T-cell (primary cell): ENCODE measurements around the gene CTSH. TPM values are rescaled to one million over a fixed set of nuclear protein-coding genes. Genes with fewer than 3 reads are reported as not detected.

ENCODE experiments used
- ATAC-seq, 4 experiments: fragments of 200-7000 bp in 3 of 4; fragments of 150-1000 bp in 1 of 4; cut with Tn5 transposase; replicated peaks in 1 of 4; 1 replicate in 3 of 4; 2 replicates in 1 of 4; pipeline ENCODE4 v1.10.0; 2021; ENCODE audit warnings: moderate library complexity in 3 of 4, mild to moderate bottlenecking in 2 of 4, moderate number of reproducible peaks in 1 of 4
- CTCF ChIA-PET, 2 donors: fragments of 300-600 bp; sonication (Branson Sonifier 250); formaldehyde crosslinking; loops; one replicate each; lab custom pipeline; 2022; ENCODE audit warnings: antibody characterized with exemption in 2 of 2; lab: Charles Lee
- POLR2A ChIA-PET, 2 donors: fragments of 300-600 bp; sonication (Branson Sonifier 250); formaldehyde crosslinking; loops; one replicate each; lab custom pipeline; 2022; ENCODE audit warnings: antibody characterized with exemption in 2 of 2; lab: Charles Lee
- DNase-seq, 35 experiments: peaks; one replicate each; pipeline versions ENCODE4 v3.0.0 to v3.0.0-alpha.2; 2013 to 2023
- H3K27ac ChIP-seq: one replicate; pipeline ENCODE4 v1.5.1; 2013; ENCODE audit warnings: low read length
- H3K27me3 ChIP-seq, 2 experiments: replicated peaks in 1 of 2; 1 replicate in 1 of 2; 2 replicates in 1 of 2; pipeline versions ENCODE4 v1.6.1 to v1.7.0; 2013; ENCODE audit warnings: low read length in 1 of 2, mixed read lengths in 1 of 2; ENCODE audit not compliant: control insufficient read depth in 2 of 2, insufficient read depth in 2 of 2; ENCODE audit errors: extremely low read depth in 1 of 2
- H3K36me3 ChIP-seq, 2 donors: 1 replicate in 1 of 2; 2 replicates in 1 of 2; pipeline versions ENCODE4 v1.6.1 to v1.7.0; 2013; ENCODE audit warnings: low read length in 1 of 2; ENCODE audit not compliant: control insufficient read depth in 2 of 2, insufficient read depth in 1 of 2; ENCODE audit errors: extremely low read depth in 1 of 2
- H3K4me1 ChIP-seq, 2 experiments: 1 replicate in 1 of 2; 2 replicates in 1 of 2; pipeline versions ENCODE4 v1.6.1 to v1.7.0; 2013; ENCODE audit warnings: low read length in 2 of 2, mixed read lengths in 1 of 2; ENCODE audit not compliant: insufficient read depth in 2 of 2, control insufficient read depth in 1 of 2; ENCODE audit errors: extremely low read depth in 1 of 2
- H3K4me3 ChIP-seq, 2 donors: 1 replicate in 1 of 2; 2 replicates in 1 of 2; pipeline versions ENCODE4 v1.5.1 to v1.7.0; 2013; ENCODE audit warnings: mild to moderate bottlenecking in 2 of 2, low read length in 1 of 2, moderate library complexity in 1 of 2; ENCODE audit not compliant: control insufficient read depth in 1 of 2; ENCODE audit errors: extremely low read depth in 1 of 2
- H3K9me3 ChIP-seq: 2 replicates; pipeline ENCODE4 v1.7.0; 2013
- H3K27ac Mint-ChIP-seq, 2 donors: one replicate each; pipeline ENCODE4 v1.8.0; 2020 to 2021; ENCODE audit warnings: mild to moderate bottlenecking in 2 of 2, mixed read lengths in 2 of 2
- H3K27me3 Mint-ChIP-seq, 2 donors: one replicate each; pipeline ENCODE4 v1.8.0; 2021 to 2022; ENCODE audit warnings: mixed read lengths in 2 of 2
- H3K36me3 Mint-ChIP-seq: one replicate; pipeline ENCODE4 v1.8.0; 2021; ENCODE audit warnings: mixed read lengths
- H3K4me1 Mint-ChIP-seq, 3 donors: one replicate each; pipeline ENCODE4 v1.8.0; 2020 to 2022; ENCODE audit warnings: mixed read lengths in 3 of 3, mild to moderate bottlenecking in 1 of 3
- H3K4me3 Mint-ChIP-seq, 3 donors: one replicate each; pipeline ENCODE4 v1.8.0; 2020 to 2022; ENCODE audit warnings: mild to moderate bottlenecking in 3 of 3, mixed read lengths in 3 of 3, moderate library complexity in 3 of 3
- H3K9me3 Mint-ChIP-seq, 3 donors: one replicate each; pipeline ENCODE4 v1.8.0; 2020 to 2022; ENCODE audit warnings: mixed read lengths in 3 of 3
- WGBS: methylation state at CpG from one replicate; pipeline ENCODE4 v1.1.5; 2013; ENCODE audit warnings: missing lambda C conversion rate; ENCODE audit not compliant: insufficient coverage; 5-methylcytosine and 5-hydroxymethylcytosine counted together
- total RNA-seq, 35 experiments: library from RNA in 6 of 35; stranded (reverse) in 6 of 35; fragments of 120-200 nt in 1 of 35; gene quantifications; one replicate each; pipeline versions ENCODE4 v1.2.1 to v1.2.4 and lab custom pipeline; 2013 to 2026

Gene CTSH
- total RNA-seq, 5 donors from 2014 or later (not counting 1 experiment from before 2014, with no cell fraction given) = 8.5 to 49.7 (median 19.2) TPM

DNA sequence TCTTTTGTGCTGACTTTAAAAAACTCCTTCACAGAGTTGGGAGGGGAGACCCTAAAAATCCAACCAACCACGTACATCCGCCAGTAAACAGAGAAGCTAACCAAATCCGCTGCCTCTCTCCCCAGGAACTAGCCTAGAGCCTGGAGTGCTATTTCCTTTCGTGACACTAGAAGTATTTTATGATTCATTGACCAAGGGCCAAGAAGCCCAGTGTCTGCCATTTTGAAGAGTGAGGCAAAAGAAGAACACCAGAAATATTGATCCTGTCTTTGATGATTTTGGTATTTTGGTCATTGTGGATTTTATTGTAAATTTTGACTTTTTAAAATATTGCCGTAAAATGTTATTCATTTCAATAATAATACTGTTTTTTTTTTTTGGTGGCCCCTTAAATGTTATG is 10.5 kb upstream of the CTSH start:
- Histone ChIP-seq H3K27ac (no peak overlapping the region), H3K4me3 (no peak overlapping the region), H3K4me1 (peaks cover 0 to 7% of the 10 kb centered on the region in 2 experiments), H3K9me3 (no peaks in the 10 kb centered on the region), H3K27me3 (peaks cover 0 to 7% of the 10 kb centered on the region in 2 experiments), H3K36me3 (no peaks in the 10 kb centered on the region)
- ChIA-PET CTCF (no interaction called here), POLR2A (no interaction called here)
- ATAC-seq = no peak
- Mint-ChIP-seq H3K36me3 (no peaks in the 10 kb centered on the region), H3K4me1 (peaks cover 5 to 10% (median 10%) of the 10 kb centered on the region in 3 donors), H3K9me3 (no peaks in the 10 kb centered on the region), H3K27ac (no peak overlapping the region), H3K27me3 (peaks cover 0 to 5% of the 10 kb centered on the region in 2 donors), H3K4me3 (no peak overlapping the region)
- DNase-seq = no peak
- WGBS = no CpG with 5 or more reads among the region's 5 CpGs

DNA sequence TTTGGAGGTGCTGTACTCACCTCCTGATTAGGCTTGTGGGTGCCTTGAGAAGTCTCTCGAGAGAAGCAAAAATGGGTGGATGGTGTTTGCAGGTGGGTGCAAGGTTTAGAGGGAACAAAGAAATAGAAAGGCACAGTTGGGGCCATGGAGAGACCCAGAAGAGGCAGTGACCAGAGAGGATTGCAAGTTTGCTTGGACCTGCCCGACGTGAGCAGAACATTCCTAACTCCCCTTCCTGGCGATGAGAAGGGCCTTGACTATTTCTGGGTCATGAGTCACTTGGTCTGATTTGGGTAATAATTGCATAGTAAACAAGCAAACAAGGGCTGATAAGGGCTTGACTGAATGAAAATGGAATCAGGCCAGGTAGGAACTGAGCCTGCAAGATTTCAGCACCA is 7.0 kb upstream of the CTSH start:
- H3K4me1 ChIP-seq = peaks cover 0 to 7% of the 10 kb centered on the region in 2 experiments
- H3K4me3 ChIP-seq = no peak overlapping the region
- Mint-ChIP-seq H3K4me1 (peaks cover 5 to 10% (median 10%) of the 10 kb centered on the region in 3 donors), H3K27ac (peak overlapping the region in 1 of 2 donors; percentile 70), H3K27me3 (peaks cover 0 to 5% of the 10 kb centered on the region in 2 donors), H3K36me3 (no peaks in the 10 kb centered on the region), H3K9me3 (no peaks in the 10 kb centered on the region), H3K4me3 (no peak overlapping the region)
- H3K27ac ChIP-seq = no peak overlapping the region
- 63% methylated on average over 1 of the region's 4 CpGs for WGBS
- peaks cover 0 to 4% of the 10 kb centered on the region in 2 experiments for H3K27me3 ChIP-seq
- no peaks in the 10 kb centered on the region for H3K36me3 ChIP-seq
- no peak for DNase-seq
- CTCF ChIA-PET = no interaction called here
- no peaks in the 10 kb centered on the region for H3K9me3 ChIP-seq
- POLR2A ChIA-PET = no interaction called here
- no peak for ATAC-seq

GRCh38 chr15:78950902-78951840 is 6.3 kb upstream of the CTSH start:
- Histone ChIP-seq H3K27me3 (peaks cover 0 to 4% of the 10 kb centered on the region in 2 experiments), H3K4me1 (peaks cover 0 to 7% of the 10 kb centered on the region in 2 experiments), H3K27ac (no peak overlapping the region), H3K9me3 (no peaks in the 10 kb centered on the region), H3K36me3 (no peaks in the 10 kb centered on the region), H3K4me3 (no peak overlapping the region)
- ChIA-PET POLR2A (no interaction called here), CTCF (no interaction called here)
- WGBS = 39% methylated on average over 9 of the region's 10 CpGs
- no peaks in the 10 kb centered on the region for H3K36me3 Mint-ChIP-seq
- peaks cover 0 to 5% of the 10 kb centered on the region in 2 donors for H3K27me3 Mint-ChIP-seq
- H3K4me3 Mint-ChIP-seq = no peak overlapping the region
- no peaks in the 10 kb centered on the region for H3K9me3 Mint-ChIP-seq
- ATAC-seq = no peak
- no peak for DNase-seq
- H3K27ac Mint-ChIP-seq = peak overlapping the region; percentile 7 to 70
- peaks cover 5 to 10% (median 10%) of the 10 kb centered on the region in 3 donors for H3K4me1 Mint-ChIP-seq

DNA sequence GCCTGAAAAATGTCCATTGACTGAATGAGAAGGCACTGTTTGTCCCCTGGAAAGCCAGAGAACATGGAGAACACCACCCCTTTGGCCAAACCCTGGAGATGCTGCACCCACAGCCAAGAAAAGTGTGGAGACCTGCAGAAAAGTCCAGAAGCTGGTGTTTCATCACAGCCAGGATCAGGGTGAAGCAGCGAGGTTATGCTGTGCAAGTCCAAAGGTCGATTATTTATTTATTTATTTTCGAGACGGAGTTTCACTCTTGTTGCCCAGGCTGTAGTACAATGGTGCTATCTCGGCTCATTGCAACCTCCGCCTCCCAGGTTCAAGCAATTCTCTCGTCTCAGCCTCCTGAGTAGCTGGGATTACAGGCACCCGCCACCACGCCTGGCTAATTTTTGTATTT is 5.5 kb upstream of the CTSH start:
- Histone ChIP-seq H3K9me3 (no peaks in the 10 kb centered on the region), H3K27me3 (peaks cover 0 to 10% of the 10 kb centered on the region in 2 experiments), H3K4me1 (peaks cover 0 to 11% of the 10 kb centered on the region in 2 experiments), H3K27ac (no peak overlapping the region), H3K4me3 (no peak overlapping the region), H3K36me3 (no peaks in the 10 kb centered on the region)
- Mint-ChIP-seq H3K36me3 (no peaks in the 10 kb centered on the region), H3K4me3 (no peak overlapping the region), H3K9me3 (no peaks in the 10 kb centered on the region), H3K27ac (no peak overlapping the region), H3K27me3 (peaks cover 0 to 5% of the 10 kb centered on the region in 2 donors), H3K4me1 (peaks cover 5 to 10% (median 10%) of the 10 kb centered on the region in 3 donors)
- ATAC-seq (no peak), DNase-seq (no peak)
- 93% methylated on average over 4 of the region's 9 CpGs for WGBS
- POLR2A ChIA-PET = no interaction called here
- CTCF ChIA-PET = no interaction called here

DNA sequence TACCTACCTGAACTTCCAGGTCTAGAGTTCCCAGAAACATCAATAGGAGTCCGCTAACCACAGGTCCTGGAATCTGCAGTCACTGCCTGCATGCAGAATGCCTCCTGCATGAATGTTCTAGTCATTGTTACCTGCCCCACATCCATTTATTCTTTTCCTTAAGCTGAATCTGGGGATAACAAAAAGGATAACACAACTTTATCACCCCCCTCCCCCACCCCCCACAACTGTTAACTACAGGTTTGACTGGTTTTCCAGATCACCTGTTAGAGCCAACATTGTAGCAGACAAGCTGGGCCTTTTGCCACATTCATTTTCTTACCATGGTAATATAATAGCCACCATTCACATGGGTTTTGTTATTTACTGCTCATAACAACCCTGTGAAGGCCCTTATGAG is 4.6 kb upstream of the CTSH start:
- no peaks in the 10 kb centered on the region for H3K9me3 ChIP-seq
- Mint-ChIP-seq H3K9me3 (no peaks in the 10 kb centered on the region), H3K4me3 (no peak overlapping the region), H3K4me1 (peaks cover 5 to 13% (median 13%) of the 10 kb centered on the region in 3 donors), H3K36me3 (no peaks in the 10 kb centered on the region), H3K27me3 (peaks cover 0 to 2% of the 10 kb centered on the region in 2 donors), H3K27ac (no peak overlapping the region)
- ATAC-seq (no peak), DNase-seq (no peak)
- peaks cover 0 to 16% of the 10 kb centered on the region in 2 experiments for H3K27me3 ChIP-seq
- peaks cover 0 to 18% of the 10 kb centered on the region in 2 experiments for H3K4me1 ChIP-seq
- CTCF ChIA-PET = no interaction called here
- no CpG with 5 or more reads among the region's 1 CpG for WGBS
- no peak overlapping the region for H3K27ac ChIP-seq
- H3K36me3 ChIP-seq = no peaks in the 10 kb centered on the region
- POLR2A ChIA-PET = interaction anchor here in 1 of 2 donors (0.7 to 0.8 kb wide), 2 partner anchors 18 to 1143 kb away, joined by 3 read pairs; no protein-coding TSS in a partner anchor
- H3K4me3 ChIP-seq = no peak overlapping the region

- ChIA-PET CTCF (no interaction called here), POLR2A (no interaction called here)
- no peak for ATAC-seq
- no peaks in the 10 kb centered on the region for H3K36me3 Mint-ChIP-seq
- Histone ChIP-seq H3K4me3 (no peak overlapping the region), H3K36me3 (no peaks in the 10 kb centered on the region), H3K27ac (no peak overlapping the region), H3K27me3 (peaks cover 2 to 25% of the 10 kb centered on the region in 2 experiments), H3K4me1 (peaks cover 0 to 26% of the 10 kb centered on the region in 2 experiments), H3K9me3 (no peaks in the 10 kb centered on the region)
- H3K27ac Mint-ChIP-seq = no peak overlapping the region
- 94% methylated on average over 2 of the region's 5 CpGs for WGBS
- DNase-seq = no peak
- H3K4me3 Mint-ChIP-seq = peak overlapping the region in 1 of 3 donors; percentile 49
- peaks cover 2 to 4% of the 10 kb centered on the region in 2 donors for H3K27me3 Mint-ChIP-seq
- peaks cover 5 to 25% (median 14%) of the 10 kb centered on the region in 3 donors for H3K4me1 Mint-ChIP-seq
- no peaks in the 10 kb centered on the region for H3K9me3 Mint-ChIP-seq
Measured at GRCh38 chr15:78947506-78947905, 2.7 kb upstream of the CTSH start.
